H9 (cell line): Measurements from ENCODE around the gene INTS4. TPM values are rescaled to one million over a fixed set of nuclear protein-coding genes. Genes with fewer than 3 reads are reported as not detected.
"Not testable (repeated sequence)": the region's sequence is repeated elsewhere in the genome, so short reads cannot be mapped to it uniquely, and the experiment has no call there.

Experiments
- DNase-seq: peaks from one replicate; pipeline ENCODE4 v3.0.0-alpha.2; 2017
- H2AFZ ChIP-seq: one replicate; pipeline ENCODE4 v1.6.1; 2013; ENCODE audit warnings: mild to moderate bottlenecking, low read length, control low read depth, moderate library complexity
- H2AK5ac ChIP-seq: 2 replicates; pipeline ENCODE4 v1.6.1; 2013; ENCODE audit warnings: low read length, control low read depth, mixed read lengths; ENCODE audit not compliant: insufficient read length
- H2BK120ac ChIP-seq: one replicate; pipeline ENCODE4 v1.6.1; 2013; ENCODE audit warnings: low read depth, mild to moderate bottlenecking, low read length, control low read depth, inconsistent platforms; ENCODE audit not compliant: poor library complexity, severe bottlenecking
- H2BK12ac ChIP-seq: 2 replicates; pipeline ENCODE4 v1.6.1; 2013; ENCODE audit warnings: low read length, control low read depth, mixed read lengths, low read depth; ENCODE audit not compliant: insufficient read length
- H2BK15ac ChIP-seq: 2 replicates; pipeline ENCODE4 v1.6.1; 2013; ENCODE audit warnings: low read depth, low read length, control low read depth
- H2BK20ac ChIP-seq: one replicate; pipeline ENCODE4 v1.6.1; 2013; ENCODE audit warnings: low read depth, mild to moderate bottlenecking, low read length, control low read depth, inconsistent platforms; ENCODE audit not compliant: poor library complexity, severe bottlenecking
- H2BK5ac ChIP-seq: 2 replicates; pipeline ENCODE4 v1.6.1; 2013; ENCODE audit warnings: low read length, control low read depth, mixed read lengths; ENCODE audit not compliant: insufficient read length
- H3K14ac ChIP-seq: 2 replicates; pipeline ENCODE4 v1.6.1; 2013; ENCODE audit warnings: low read length, control low read depth; ENCODE audit not compliant: insufficient read depth
- H3K18ac ChIP-seq: 2 replicates; pipeline ENCODE4 v1.6.1; 2013; ENCODE audit warnings: low read depth, mild to moderate bottlenecking, mixed read lengths, low read length, control low read depth; ENCODE audit not compliant: insufficient read length
- H3K23ac ChIP-seq: 2 replicates; pipeline ENCODE4 v1.6.1; 2013; ENCODE audit warnings: low read length, control low read depth, mixed read lengths, low read depth; ENCODE audit not compliant: insufficient read length
- H3K23me2 ChIP-seq: 2 replicates; pipeline ENCODE4 v1.6.1; 2013; ENCODE audit warnings: low read depth, mild to moderate bottlenecking, mixed read lengths, low read length, control low read depth; ENCODE audit not compliant: insufficient read length, poor library complexity, severe bottlenecking
- H3K27ac ChIP-seq: 2 replicates; pipeline ENCODE4 v1.5.1; 2013; ENCODE audit warnings: low read length, control low read depth, mixed read lengths, low read depth; ENCODE audit not compliant: insufficient read length
- H3K27me3 ChIP-seq: 2 replicates; pipeline ENCODE4 v1.6.1; 2013; ENCODE audit warnings: low read length, control low read depth, inconsistent platforms; ENCODE audit not compliant: insufficient read depth
- H3K4ac ChIP-seq: 2 replicates; pipeline ENCODE4 v1.6.1; 2013; ENCODE audit warnings: low read depth, mild to moderate bottlenecking, control low read depth, inconsistent platforms, low read length, moderate library complexity
- H3K4me1 ChIP-seq: 2 replicates; pipeline ENCODE4 v1.6.1; 2013; ENCODE audit warnings: low read length, control low read depth, inconsistent platforms; ENCODE audit not compliant: insufficient read depth
- H3K4me2 ChIP-seq: 2 replicates; pipeline ENCODE4 v1.6.1; 2013; ENCODE audit warnings: low read length, control low read depth, mixed read lengths; ENCODE audit not compliant: insufficient read length, insufficient read depth
- H3K56ac ChIP-seq: 2 replicates; pipeline ENCODE4 v1.6.1; 2013; ENCODE audit warnings: low read depth, mild to moderate bottlenecking, mixed read lengths, low read length, control low read depth; ENCODE audit not compliant: insufficient read length
- H3K79me1 ChIP-seq: 2 replicates; pipeline ENCODE4 v1.6.1; 2013; ENCODE audit warnings: low read depth, mild to moderate bottlenecking, moderate library complexity, low read length, control low read depth, inconsistent platforms; ENCODE audit not compliant: insufficient read depth, poor library complexity, severe bottlenecking
- H3K79me2 ChIP-seq: 2 replicates; pipeline ENCODE4 v1.6.1; 2013; ENCODE audit warnings: low read length, control low read depth, inconsistent platforms; ENCODE audit not compliant: insufficient read depth
- H3K9ac ChIP-seq: 2 replicates; pipeline ENCODE4 v1.6.1; 2013; ENCODE audit warnings: low read length, control low read depth, mixed read lengths; ENCODE audit not compliant: insufficient read length; ENCODE audit errors: extremely low read depth
- H3K9me3 ChIP-seq: one replicate; pipeline ENCODE4 v1.6.1; 2013; ENCODE audit warnings: low read depth, low read length, inconsistent platforms; ENCODE audit not compliant: control insufficient read depth
- H3T11ph ChIP-seq: one replicate; pipeline ENCODE4 v1.6.1; 2013; ENCODE audit warnings: mild to moderate bottlenecking, low read length, control low read depth, inconsistent platforms
- H4K20me1 ChIP-seq: one replicate; pipeline ENCODE4 v1.6.1; 2013; ENCODE audit not compliant: control insufficient read depth, insufficient read length, insufficient read depth
- H4K5ac ChIP-seq: 2 replicates; pipeline ENCODE4 v1.6.1; 2013; ENCODE audit warnings: low read depth, mild to moderate bottlenecking, mixed read lengths, low read length, control low read depth; ENCODE audit not compliant: insufficient read length
- H4K8ac ChIP-seq: replicated peaks from 2 replicates; pipeline ENCODE4 v1.6.1; 2013; ENCODE audit warnings: low read length, control low read depth, mixed read lengths, low read depth; ENCODE audit not compliant: insufficient read length
- H4K91ac ChIP-seq: 2 replicates; pipeline ENCODE4 v1.6.1; 2013; ENCODE audit warnings: low read depth, mild to moderate bottlenecking, moderate library complexity, mixed read lengths, low read length, control low read depth; ENCODE audit not compliant: insufficient read length
- H3K27ac Mint-ChIP-seq, 3 experiments: 2 replicates in 2 of 3; 3 replicates in 1 of 3; pipeline ENCODE4 v1.8.0; 2020 to 2021; ENCODE audit warnings: mixed read lengths in 3 of 3, mild to moderate bottlenecking in 1 of 3, moderate library complexity in 1 of 3
- H3K27me3 Mint-ChIP-seq: 2 replicates; pipeline ENCODE4 v1.8.0; 2021; ENCODE audit warnings: low read depth, mild to moderate bottlenecking, moderate library complexity, mixed read lengths
- H3K36me3 Mint-ChIP-seq, 3 experiments: 2 replicates in 2 of 3; 3 replicates in 1 of 3; pipeline ENCODE4 v1.8.0; 2020 to 2021; ENCODE audit warnings: low read depth in 3 of 3, mixed read lengths in 3 of 3; ENCODE audit not compliant: insufficient read depth in 1 of 3
- H3K4me1 Mint-ChIP-seq, 2 experiments: 2 replicates each; pipeline ENCODE4 v1.8.0; 2020; ENCODE audit warnings: mixed read lengths in 2 of 2
- H3K4me3 Mint-ChIP-seq, 2 experiments: 2 replicates in 1 of 2; 3 replicates in 1 of 2; pipeline ENCODE4 v1.8.0; 2020 to 2021; ENCODE audit warnings: mild to moderate bottlenecking in 2 of 2, mixed read lengths in 2 of 2, moderate library complexity in 1 of 2
- H3K9me3 Mint-ChIP-seq, 2 experiments: 2 replicates in 1 of 2; 3 replicates in 1 of 2; pipeline ENCODE4 v1.8.0; 2020; ENCODE audit warnings: mild to moderate bottlenecking in 2 of 2, mixed read lengths in 2 of 2, moderate library complexity in 1 of 2
- CTCF ChIP-seq: fragments of 200-600 bp; sonication (generic); conservative IDR thresholded peaks from 3 replicates; pipeline ENCODE4 v1.8.0; 2021; ENCODE audit warnings: antibody characterized with exemption, mild to moderate bottlenecking
- WGBS: extraction: QIAGEN DNeasy Blood & Tissue Kit; methylation state at CpG from one replicate; pipeline ENCODE4 v1.1.7; 2013; ENCODE audit warnings: missing lambda C conversion rate, low lambda C conversion rate, mixed read lengths; ENCODE audit not compliant: insufficient read length; ENCODE audit errors: extremely low coverage; 5-methylcytosine and 5-hydroxymethylcytosine counted together
- total RNA-seq: library from RNA; stranded (reverse); gene quantifications from 2 replicates; pipeline ENCODE4 v1.2.1, GENCODE V29; 2021

INTS4 gene
- total RNA-seq, 1 experiment from 2014 or later = 38.6 TPM

DNA sequence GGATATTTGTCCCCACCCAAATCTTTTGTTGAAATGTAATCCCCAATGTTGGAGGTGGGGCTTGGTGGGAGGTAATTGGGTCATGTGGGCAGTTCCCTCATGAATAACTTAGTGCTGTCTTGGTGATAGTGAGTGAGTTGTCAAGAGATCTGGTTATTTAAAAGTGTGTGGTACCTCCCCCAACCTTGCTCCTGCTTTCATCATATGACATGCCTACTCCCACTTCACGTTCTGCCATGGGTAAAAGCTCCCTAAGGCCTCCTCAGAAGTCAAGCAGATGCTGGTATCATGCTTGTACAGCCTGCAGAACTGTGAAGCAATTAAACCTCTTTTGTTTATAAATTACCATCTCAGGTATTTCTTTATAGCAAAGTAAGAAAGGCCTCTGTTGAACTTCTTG, 143.0 kb downstream of the INTS4 start:
- Histone ChIP-seq H3K23me2 (no peaks in the 10 kb centered on the region), H3T11ph (no peak overlapping the region), H3K27me3 (no peaks in the 10 kb centered on the region), H2BK15ac (no peak overlapping the region), H3K56ac (no peak overlapping the region), H4K8ac (no peak overlapping the region), H3K27ac (no peak overlapping the region), H3K18ac (no peak overlapping the region), H4K20me1 (no peaks in the 10 kb centered on the region), H3K79me1 (no peaks in the 10 kb centered on the region), H3K23ac (no peak overlapping the region), H2BK20ac (no peak overlapping the region), H3K14ac (no peak overlapping the region), H4K5ac (no peak overlapping the region), H2AFZ (no peak overlapping the region), H3K4me2 (no peak overlapping the region), H2AK5ac (no peak overlapping the region), H4K91ac (no peak overlapping the region), H3K79me2 (no peaks in the 10 kb centered on the region), H2BK12ac (no peak overlapping the region), H3K9ac (no peak overlapping the region), H2BK120ac (no peak overlapping the region), H3K4ac (no peak overlapping the region), H3K4me1 (no peaks in the 10 kb centered on the region), H2BK5ac (no peak overlapping the region), H3K9me3 (peaks cover 22% of the 10 kb centered on the region)
- DNase-seq = no peak
- Mint-ChIP-seq H3K4me3 (no peak overlapping the region), H3K27me3 (peaks cover 2% of the 10 kb centered on the region), H3K9me3 (peaks cover 36 to 39% of the 10 kb centered on the region in 2 experiments), H3K27ac (no peak overlapping the region), H3K36me3 (peaks cover 40 to 52% (median 48%) of the 10 kb centered on the region in 3 experiments), H3K4me1 (0 out of 4 replicates have a peak, but pooled peaks cover 0 to 2% of the 10 kb centered on the region in 2 experiments)
- no peak for TF ChIP-seq CTCF
- no CpG with 5 or more reads among the region's 1 CpG for WGBS

DNA sequence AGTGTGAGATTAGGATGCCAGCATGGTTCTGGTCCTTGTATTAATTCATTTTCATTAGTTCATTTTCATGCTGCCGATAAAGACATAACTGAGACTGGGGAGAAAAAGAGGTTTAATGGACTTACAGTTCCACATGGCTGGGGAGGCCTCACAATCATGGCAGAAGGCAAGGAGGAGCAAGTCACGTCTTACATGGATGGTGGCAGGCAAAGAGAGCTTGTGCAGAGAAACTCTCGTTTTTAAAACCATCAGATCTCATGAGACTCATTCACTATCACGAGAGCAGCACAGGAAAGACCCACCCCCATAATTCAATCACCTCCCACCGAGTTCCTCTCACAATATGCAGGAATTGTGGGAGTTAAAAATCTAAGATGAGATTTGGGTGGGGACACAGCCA, 150.8 kb downstream of the INTS4 start:
- H3K23ac ChIP-seq, H2AFZ ChIP-seq, H4K5ac ChIP-seq, H3K4me1 ChIP-seq, H2BK120ac ChIP-seq, H3K27me3 Mint-ChIP-seq, H2BK5ac ChIP-seq, H2BK12ac ChIP-seq, H4K8ac ChIP-seq, H3K27ac ChIP-seq, H3K9me3 ChIP-seq, H4K91ac ChIP-seq, H3T11ph ChIP-seq, H3K4me1 Mint-ChIP-seq, H3K14ac ChIP-seq, H3K27me3 ChIP-seq, H3K4me3 Mint-ChIP-seq, H3K9ac ChIP-seq, H2BK20ac ChIP-seq, H3K79me1 ChIP-seq, H3K56ac ChIP-seq, H4K20me1 ChIP-seq, H3K4me2 ChIP-seq, H3K27ac Mint-ChIP-seq, H2AK5ac ChIP-seq, H3K18ac ChIP-seq, H3K23me2 ChIP-seq, H2BK15ac ChIP-seq, DNase-seq, H3K79me2 ChIP-seq, H3K4ac ChIP-seq: not testable (repeated sequence)
- WGBS = no CpG with 5 or more reads among the region's 5 CpGs
- Mint-ChIP-seq H3K9me3 (peaks cover 5 to 11% of the 10 kb centered on the region in 2 experiments; a peak in 3 of 5 replicates), H3K36me3 (peaks cover 19 to 53% (median 26%) of the 10 kb centered on the region in 3 experiments)
